ENCODE measurements around the gene DENND2A. TPM values are rescaled to one million over a fixed set of nuclear protein-coding genes. Genes with fewer than 3 reads are reported as not detected.

DENND2A gene
- total RNA-seq, 1 donor from 2014 or later: 7.5 TPM

- intact Hi-C loops (cut with DNase I): no loop called here
- Histone ChIP-seq H3K4me1 (no peaks in the 10 kb centered on the region), H3K9me3 (no peaks in the 10 kb centered on the region)
Observed at GRCh38 chr7:140605337-140605736, 35.3 kb downstream of the DENND2A start.

GRCh38 chr7:140604760-140605159 is 35.9 kb downstream of the DENND2A start:
- Histone ChIP-seq H3K4me1 (no peaks in the 10 kb centered on the region), H3K27ac (no peak overlapping the region), H3K27me3 (no peaks in the 10 kb centered on the region), H3K36me3 (no peaks in the 10 kb centered on the region), H3K9me3 (no peaks in the 10 kb centered on the region), H3K4me3 (no peak overlapping the region)
- no peak for TF ChIP-seq CTCF (IDR thresholded peaks at IDR 0.05)
- DNase-seq (ENCODE audit: low spot score in 2 of 2): no peak
- intact Hi-C loops (cut with DNase I): no loop called here

More at GRCh38 chr7:140605337-140605736, 35.3 kb downstream of the DENND2A start:
- H3K36me3 ChIP-seq: no peaks in the 10 kb centered on the region
- no peak for DNase-seq (ENCODE audit: low spot score in 2 of 2)
- H3K4me3 ChIP-seq: no peak overlapping the region
- H3K27ac ChIP-seq: no peak overlapping the region
- no peak for TF ChIP-seq CTCF (IDR thresholded peaks at IDR 0.05)
- no peaks in the 10 kb centered on the region for H3K27me3 ChIP-seq

- H3K4me1 ChIP-seq: no peaks in the 10 kb centered on the region
- H3K27me3 ChIP-seq: no peaks in the 10 kb centered on the region
- no peak overlapping the region for H3K27ac ChIP-seq
- H3K36me3 ChIP-seq: no peaks in the 10 kb centered on the region
- intact Hi-C loops (cut with DNase I): no loop called here
- TF ChIP-seq CTCF (IDR thresholded peaks at IDR 0.05): no peak
- H3K4me3 ChIP-seq: no peak overlapping the region
- DNase-seq (ENCODE audit: low spot score in 2 of 2): no peak
- H3K9me3 ChIP-seq: no peaks in the 10 kb centered on the region
Observed at GRCh38 chr7:140604076-140604475, 36.5 kb downstream of the DENND2A start.

- Histone ChIP-seq H3K27me3 (no peaks in the 10 kb centered on the region), H3K36me3 (no peaks in the 10 kb centered on the region), H3K4me1 (peaks cover 0 to 5% of the 10 kb centered on the region in 2 donors), H3K27ac (no peak overlapping the region), H3K9me3 (no peaks in the 10 kb centered on the region), H3K4me3 (no peak overlapping the region)
- DNase-seq (ENCODE audit: low spot score in 2 of 2): no peak
- no peak for TF ChIP-seq CTCF (IDR thresholded peaks at IDR 0.05)
- intact Hi-C loops (cut with DNase I): no loop called here
Observed at GRCh38 chr7:140601566-140602174, 38.9 kb downstream of the DENND2A start.

GRCh38 chr7:140600341-140600740 is 40.3 kb downstream of the DENND2A start:
- Histone ChIP-seq H3K4me1 (peaks cover 0 to 6% of the 10 kb centered on the region in 2 donors), H3K27me3 (no peaks in the 10 kb centered on the region), H3K27ac (no peak overlapping the region), H3K4me3 (no peak overlapping the region), H3K9me3 (no peaks in the 10 kb centered on the region), H3K36me3 (no peaks in the 10 kb centered on the region)
- intact Hi-C loops (cut with DNase I): no loop called here
- no peak for DNase-seq (ENCODE audit: low spot score in 2 of 2)
- TF ChIP-seq CTCF (IDR thresholded peaks at IDR 0.05): no peak
